CD4-positive, alpha-beta T cell treated with Interleukin-4 for 4 hours (primary cell): ENCODE data around the gene C6.
"Not testable (repeated sequence)": the region's sequence is repeated elsewhere in the genome, so short reads cannot be mapped to it uniquely, and the experiment has no call there.

Experiments used
- DNase-seq: peaks from one replicate; pipeline ENCODE4 v3.0.0-alpha.2; 2020

The C6 gene

GRCh38 chr5:41213340-41213739 is at the start of gene C6:
Gene C6 (minus strand): TSS chr5:41213532. CDS start chr5:41203230, 10,302 bp downstream.
- no peak for DNase-seq

- no peak for DNase-seq
Observed at GRCh38 chr5:41256400-41256799, 43.1 kb upstream of the C6 start.

GRCh38 chr5:41253109-41253508 is 39.8 kb upstream of the C6 start:
- no peak for DNase-seq

GRCh38 chr5:41252036-41252435 is 38.7 kb upstream of the C6 start:
- no peak for DNase-seq

- DNase-seq: no peak
Observed at GRCh38 chr5:41250351-41250987, 37.1 kb upstream of the C6 start.

GRCh38 chr5:41247135-41247534 is 33.8 kb upstream of the C6 start:
- DNase-seq: no peak

- no peak for DNase-seq
Observed at GRCh38 chr5:41246376-41246775, 33.0 kb upstream of the C6 start.

- no peak for DNase-seq
Observed at GRCh38 chr5:41243558-41243957, 30.2 kb upstream of the C6 start.

GRCh38 chr5:41240985-41241384 is 27.7 kb upstream of the C6 start:
- DNase-seq: no peak

- DNase-seq: no peak
Observed at GRCh38 chr5:41240390-41240789, 27.1 kb upstream of the C6 start.

GRCh38 chr5:41234475-41234874 is 21.1 kb upstream of the C6 start:
- DNase-seq: no peak

- DNase-seq: no peak
Observed at GRCh38 chr5:41232797-41233196, 19.5 kb upstream of the C6 start.

- not testable (repeated sequence) for DNase-seq
Observed at GRCh38 chr5:41230276-41230675, 16.9 kb upstream of the C6 start.

GRCh38 chr5:41223962-41224361 is 10.6 kb upstream of the C6 start:
- DNase-seq: no peak

- DNase-seq: no peak
Observed at GRCh38 chr5:41219658-41220269, 6.4 kb upstream of the C6 start.

GRCh38 chr5:41218929-41219657 is 5.8 kb upstream of the C6 start:
- no peak for DNase-seq

GRCh38 chr5:41214182-41214581 is 850 bp upstream of the C6 start:
- DNase-seq: no peak

GRCh38 chr5:41212935-41213334 is 397 bp downstream of the C6 start:
- DNase-seq: no peak

GRCh38 chr5:41211417-41211816 is 1.9 kb downstream of the C6 start:
- DNase-seq: no peak

- DNase-seq: not testable (repeated sequence)
Observed at GRCh38 chr5:41205475-41205874, 7.9 kb downstream of the C6 start.

- no peak for DNase-seq
Observed at GRCh38 chr5:41203033-41203432, 10.3 kb downstream of the C6 start.

GRCh38 chr5:41201082-41201772 is 12.1 kb downstream of the C6 start:
- DNase-seq: no peak

- no peak for DNase-seq
Observed at GRCh38 chr5:41200506-41200905, 12.8 kb downstream of the C6 start.

- no peak for DNase-seq
Observed at GRCh38 chr5:41199660-41200059, 13.7 kb downstream of the C6 start.
